NCI-H1694 treated with DMSO at 0.1 percent for 48 hours (cell line): ENCODE results near the gene BICC1.

Experiments used
- DNase-seq: peaks from one replicate; lab custom pipeline; 2025; lab: John Stamatoyannopoulos, UW

Gene BICC1

GRCh38 chr10:58647376-58648112 lies 134.9 kb downstream of the BICC1 start:
- no peak for DNase-seq

- DNase-seq = no peak
These were observed 135.5 kb downstream of the BICC1 start for GRCh38 chr10:58648131-58648530.

GRCh38 chr10:58651040-58651439 lies 138.4 kb downstream of the BICC1 start:
- no peak for DNase-seq

- no peak for DNase-seq
These were observed 139.1 kb downstream of the BICC1 start for GRCh38 chr10:58651742-58652141.

- DNase-seq = no peak
These were observed 140.5 kb downstream of the BICC1 start for GRCh38 chr10:58653139-58653538.

- DNase-seq = no peak
These were observed 148.0 kb downstream of the BICC1 start for GRCh38 chr10:58660575-58661255.

GRCh38 chr10:58661336-58661735 lies 148.7 kb downstream of the BICC1 start:
- no peak for DNase-seq

GRCh38 chr10:58661902-58662301 lies 149.2 kb downstream of the BICC1 start:
- no peak for DNase-seq

- DNase-seq = no peak
These were observed 149.6 kb downstream of the BICC1 start for GRCh38 chr10:58662314-58662713.

- no peak for DNase-seq
These were observed 152.7 kb downstream of the BICC1 start for GRCh38 chr10:58665361-58665760.

- DNase-seq = no peak
These were observed 153.4 kb downstream of the BICC1 start for GRCh38 chr10:58666024-58666423.

- DNase-seq = no peak
These were observed 155.1 kb downstream of the BICC1 start for GRCh38 chr10:58667658-58668310.

GRCh38 chr10:58672845-58673244 lies 160.2 kb downstream of the BICC1 start:
- DNase-seq = no peak

GRCh38 chr10:58674251-58674650 lies 161.6 kb downstream of the BICC1 start:
- no peak for DNase-seq

- no peak for DNase-seq
These were observed 162.6 kb downstream of the BICC1 start for GRCh38 chr10:58675321-58675720.

GRCh38 chr10:58691528-58691927 lies 178.9 kb downstream of the BICC1 start:
- DNase-seq = no peak

GRCh38 chr10:58693919-58694318 lies 181.2 kb downstream of the BICC1 start:
- no peak for DNase-seq

GRCh38 chr10:58695022-58695421 lies 182.3 kb downstream of the BICC1 start:
- no peak for DNase-seq

- DNase-seq = no peak
These were observed 184.1 kb downstream of the BICC1 start for GRCh38 chr10:58696736-58697135.

GRCh38 chr10:58697691-58698090 lies 185.0 kb downstream of the BICC1 start:
- DNase-seq = no peak

GRCh38 chr10:58698777-58699356 lies 186.2 kb downstream of the BICC1 start:
- no peak for DNase-seq

GRCh38 chr10:58700591-58700990 lies 187.9 kb downstream of the BICC1 start:
- DNase-seq = no peak
